GM15510 (cell line): ENCODE measurements around the gene CTPS1.

ENCODE experiments used
- POLR2A ChIP-seq: IDR thresholded peaks from 3 replicates; pipeline ENCODE4 v1.6.1; 2011; ENCODE audit warnings: borderline replicate concordance; ENCODE audit not compliant: insufficient read length; ENCODE audit errors: extremely low read depth

Gene CTPS1

GRCh38 chr1:41006942-41007865 is 27.7 kb downstream of the CTPS1 start:
- TF ChIP-seq POLR2A = no peak

- TF ChIP-seq POLR2A = no peak
Observed at GRCh38 chr1:41009466-41009865, 30.0 kb downstream of the CTPS1 start.

- TF ChIP-seq POLR2A = no peak
Observed at GRCh38 chr1:41010345-41010744, 30.8 kb downstream of the CTPS1 start.

- TF ChIP-seq POLR2A = no peak
Observed at GRCh38 chr1:41013024-41013423, 33.5 kb downstream of the CTPS1 start.

- TF ChIP-seq POLR2A = no peak
Observed at GRCh38 chr1:41013796-41014195, 34.3 kb downstream of the CTPS1 start.

- no peak for TF ChIP-seq POLR2A
Observed at GRCh38 chr1:41014871-41015270, 35.4 kb downstream of the CTPS1 start.

- TF ChIP-seq POLR2A = no peak
Observed at GRCh38 chr1:41015281-41015896, 35.9 kb downstream of the CTPS1 start.

- TF ChIP-seq POLR2A = no peak
Observed at GRCh38 chr1:41015897-41016470, 36.5 kb downstream of the CTPS1 start.

GRCh38 chr1:41017141-41018017 is 37.9 kb downstream of the CTPS1 start:
- TF ChIP-seq POLR2A = no peak

GRCh38 chr1:41018018-41018410 is 38.5 kb downstream of the CTPS1 start:
- no peak for TF ChIP-seq POLR2A

GRCh38 chr1:41019353-41019745 is 39.9 kb downstream of the CTPS1 start:
- no peak for TF ChIP-seq POLR2A

- TF ChIP-seq POLR2A = peak; percentile 9
Observed at GRCh38 chr1:41020109-41020576, 40.6 kb downstream of the CTPS1 start.

- TF ChIP-seq POLR2A = peak; percentile 6
Observed at GRCh38 chr1:41020654-41021053, 41.2 kb downstream of the CTPS1 start.

- TF ChIP-seq POLR2A = no peak
Observed at GRCh38 chr1:41021526-41022308, 42.2 kb downstream of the CTPS1 start, which contains the start of gene SLFNL1. Gene SLFNL1 (minus strand): TSS chr1:41021725. CDS start chr1:41020660, 1,065 bp downstream.

- TF ChIP-seq POLR2A = no peak
Observed at GRCh38 chr1:41022424-41022823, 42.9 kb downstream of the CTPS1 start.
